T-helper 2 cell (primary cell): ENCODE measurements around the gene TMA16.
"Not testable (repeated sequence)": the region's sequence is repeated elsewhere in the genome, so short reads cannot be mapped to it uniquely, and the experiment has no call there.

ENCODE experiments used
- DNase-seq, 5 experiments: peaks; one replicate each; pipeline versions ENCODE4 v3.0.0 to v3.0.0-alpha.2; 2012 to 2022

The TMA16 gene

DNA sequence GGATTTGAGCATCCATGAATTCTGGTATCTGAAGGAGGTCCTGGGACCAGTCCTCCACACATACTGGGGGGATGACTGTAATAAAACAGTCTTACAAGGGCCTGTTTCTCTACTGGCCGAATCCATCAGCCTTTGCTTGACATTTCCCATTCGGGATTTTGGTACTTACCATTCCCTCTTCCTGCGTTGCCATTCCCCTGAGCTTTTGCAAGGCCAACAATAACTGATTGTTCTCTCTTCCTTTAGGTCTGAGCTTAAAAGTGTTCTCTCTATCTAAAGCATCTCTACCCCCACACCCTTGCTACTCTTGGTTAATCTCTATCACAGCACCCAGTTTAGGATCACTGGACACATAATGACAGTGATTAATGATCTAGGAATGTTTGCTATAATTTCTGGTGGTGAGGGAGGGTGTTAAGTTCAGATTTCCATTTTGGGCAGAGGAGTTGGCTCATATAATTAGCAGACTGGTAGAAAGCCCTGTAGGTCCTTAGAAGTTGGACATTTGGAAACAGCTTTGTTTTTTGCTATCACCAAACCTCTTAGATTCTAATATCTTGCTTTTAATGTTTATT lies 29.4 kb downstream of the TMA16 start:
- no peak for DNase-seq

DNA sequence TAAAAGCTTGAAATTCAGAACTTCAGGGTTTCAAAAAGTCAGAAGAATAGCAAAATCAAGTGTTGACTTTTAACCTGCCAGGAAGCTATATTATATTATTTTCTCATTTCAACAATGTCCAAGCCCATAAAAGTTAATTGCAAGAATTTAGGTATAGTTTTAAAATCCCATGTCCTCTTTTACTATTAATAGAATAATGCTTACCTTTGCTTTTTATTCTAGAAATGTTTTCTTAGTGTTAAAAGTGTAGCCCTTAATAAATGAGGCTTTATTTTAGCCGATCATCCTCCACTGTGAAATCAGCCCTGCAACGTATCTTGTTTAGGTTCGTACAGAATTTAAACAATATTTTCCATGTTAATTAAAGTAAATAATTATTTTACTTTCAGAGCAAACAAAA lies 31.5 kb downstream of the TMA16 start:
- DNase-seq = no peak

DNA sequence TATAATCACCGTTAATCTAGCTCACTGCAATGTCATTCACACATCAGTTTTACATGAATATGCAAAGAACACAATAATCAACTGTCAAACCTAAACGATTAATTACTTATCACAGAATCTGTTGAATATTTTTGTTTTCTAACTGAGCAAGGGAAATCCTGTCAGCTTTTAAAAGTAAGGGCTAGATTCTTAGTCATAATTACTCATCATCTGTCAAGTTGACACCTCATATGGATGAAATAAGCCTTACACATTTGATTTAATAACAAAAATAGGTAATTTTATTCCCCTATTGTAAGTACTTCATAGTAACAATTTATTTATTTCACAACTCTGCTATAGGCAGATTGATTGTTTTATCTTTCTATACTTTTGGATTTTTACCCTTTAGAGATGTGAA lies 32.7 kb downstream of the TMA16 start:
- no peak for DNase-seq

DNA sequence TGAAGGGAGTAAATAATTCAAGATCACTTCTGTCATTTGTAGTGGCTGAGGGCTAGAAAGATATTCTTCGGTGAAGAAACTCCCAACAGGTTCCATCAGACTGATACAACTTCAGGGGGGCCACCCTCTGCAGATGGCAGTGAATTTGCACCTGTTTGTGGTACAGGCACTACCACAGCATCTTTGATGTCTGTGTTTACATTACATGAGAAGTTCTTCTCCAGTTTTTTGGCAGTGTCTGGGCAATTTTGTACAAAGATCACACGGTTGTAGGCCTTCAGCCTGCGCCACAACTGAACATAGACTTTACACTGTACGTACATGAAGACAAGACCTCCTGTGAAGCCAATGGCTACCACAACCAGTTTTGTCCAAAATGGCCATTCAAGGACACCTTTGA lies 34.2 kb downstream of the TMA16 start:
- no peak for DNase-seq

DNA sequence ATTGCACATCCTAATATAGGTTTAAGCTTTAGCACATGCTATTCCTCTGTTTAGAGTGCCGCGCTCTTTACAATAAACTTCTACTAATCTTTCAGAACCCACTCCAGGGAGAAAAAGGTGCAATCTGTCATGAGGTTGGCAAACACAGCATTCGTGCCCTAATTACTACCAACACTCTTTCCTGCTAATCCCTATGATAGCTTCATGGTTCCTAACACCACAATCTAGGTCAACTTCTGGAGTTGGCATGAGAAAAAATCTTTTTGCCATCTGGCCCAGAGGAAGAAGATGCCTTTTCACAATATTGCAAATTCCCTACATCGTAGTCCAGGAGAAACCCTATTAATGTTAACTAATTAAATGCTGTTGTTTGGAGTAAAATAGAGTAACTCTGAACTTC lies 39.6 kb downstream of the TMA16 start:
- no peak for DNase-seq

DNA sequence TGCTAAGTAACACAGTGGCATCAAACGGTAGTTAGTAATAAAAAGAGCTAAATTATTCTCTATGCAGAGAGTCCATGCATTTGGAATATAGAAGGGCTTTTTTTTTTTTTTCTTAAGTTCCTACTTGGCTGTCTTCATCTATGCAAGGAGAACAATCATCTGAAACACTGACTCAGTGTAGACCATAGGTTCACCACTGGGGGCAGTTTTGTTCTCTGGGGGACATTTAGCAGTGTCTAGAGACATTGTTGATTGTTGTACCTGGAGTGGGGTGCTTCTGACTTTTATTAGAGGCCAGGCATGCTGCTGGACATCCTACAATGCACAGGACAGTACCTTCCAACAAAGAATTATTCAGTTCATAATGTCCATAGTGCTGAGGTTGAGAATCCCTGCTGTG lies 41.2 kb downstream of the TMA16 start:
- DNase-seq = no peak

DNA sequence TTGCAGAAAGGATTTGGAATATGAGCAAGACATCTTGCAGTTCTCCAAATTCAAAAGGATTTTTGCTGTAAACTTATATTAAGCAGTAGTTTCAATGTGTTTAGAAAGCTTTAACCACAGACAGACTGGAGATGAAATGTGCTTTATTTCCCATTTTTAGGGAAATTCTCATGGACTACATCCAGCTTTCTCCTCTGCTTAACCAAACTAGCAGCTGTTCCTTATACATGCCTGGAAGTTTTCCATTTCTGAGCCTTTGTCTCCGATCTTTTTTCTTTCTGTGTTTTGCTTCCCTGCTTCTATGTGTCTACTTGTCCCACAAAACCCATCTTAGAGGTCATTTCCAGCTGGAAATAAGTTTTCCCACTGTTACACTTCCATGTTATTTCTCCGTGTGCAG lies 41.6 kb downstream of the TMA16 start:
- no peak for DNase-seq

DNA sequence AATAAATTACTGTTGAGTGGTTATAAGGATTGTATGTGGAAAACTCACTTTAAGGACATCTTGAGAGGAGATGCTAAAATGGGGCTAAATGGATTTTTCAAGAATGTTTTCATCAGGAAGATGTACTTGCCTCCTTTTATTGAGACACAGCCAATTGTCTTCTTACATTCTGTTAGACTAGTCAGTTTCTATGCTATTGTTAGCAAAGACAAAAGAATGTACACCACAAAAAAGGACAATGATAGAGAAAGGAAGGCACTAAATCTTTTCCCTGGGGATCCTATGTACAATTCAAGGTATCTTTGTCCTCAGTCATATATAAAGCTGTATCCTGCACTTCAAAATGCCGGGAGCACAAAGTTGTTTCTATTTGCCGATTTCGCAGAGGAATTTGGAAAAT lies 42.6 kb downstream of the TMA16 start:
- no peak for DNase-seq

DNA sequence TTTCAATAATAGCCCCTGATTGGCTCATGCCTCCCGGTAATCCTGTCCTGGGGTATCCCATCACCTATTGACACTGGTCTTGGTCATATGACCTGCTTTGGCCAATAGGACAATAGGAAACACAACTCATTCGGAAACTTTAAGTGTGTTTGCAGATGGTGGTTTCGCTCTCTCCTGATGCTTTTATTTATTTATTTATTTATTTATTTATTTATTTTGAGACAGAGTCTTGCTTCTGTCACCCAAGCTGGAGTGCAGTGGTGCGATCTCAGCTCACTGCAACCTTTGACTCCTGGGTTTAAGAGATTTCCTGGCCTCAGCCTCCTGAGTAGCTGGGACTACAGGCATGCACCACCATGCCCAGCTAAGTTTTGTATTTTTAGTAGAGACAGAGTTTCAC lies 44.3 kb downstream of the TMA16 start:
- not testable (repeated sequence) for DNase-seq

DNA sequence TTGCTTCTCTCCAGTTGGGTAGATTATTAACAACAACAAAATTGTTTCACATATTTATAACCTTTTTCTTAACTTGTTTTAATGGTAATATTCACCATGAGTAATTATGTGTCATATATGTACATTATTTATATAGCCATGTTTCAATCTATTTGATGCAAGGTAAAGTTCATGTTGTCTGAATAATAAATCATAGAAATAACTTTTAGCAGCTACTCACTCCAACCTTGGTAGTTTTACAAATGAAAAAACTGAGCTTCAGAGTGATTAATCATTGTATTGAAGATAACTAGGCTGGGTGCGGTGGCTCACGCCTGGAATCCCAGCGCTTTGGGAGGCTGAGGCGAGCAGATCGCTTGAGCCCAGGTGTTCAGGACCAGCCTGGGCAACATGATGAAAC lies 46.0 kb downstream of the TMA16 start:
- DNase-seq = no peak

DNA sequence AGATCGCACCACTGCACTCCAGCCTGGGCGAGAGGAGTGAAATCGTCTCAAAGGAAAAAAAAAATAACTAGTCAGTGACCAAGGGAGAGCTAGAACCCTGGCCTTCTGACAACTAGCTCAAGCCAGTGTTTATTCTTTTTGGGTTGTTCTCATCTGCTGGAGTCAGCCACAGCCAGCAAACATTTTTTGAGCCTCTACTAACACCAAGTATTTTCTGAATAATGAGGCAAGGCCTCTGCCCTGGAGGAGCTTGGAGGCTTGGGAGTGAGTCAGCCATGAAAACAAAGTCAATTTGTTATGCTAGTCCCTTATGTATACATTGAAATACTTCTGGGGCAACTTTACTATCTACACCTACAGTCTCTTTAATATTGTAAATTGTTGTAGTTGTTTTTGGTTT lies 46.5 kb downstream of the TMA16 start:
- no peak for DNase-seq

DNA sequence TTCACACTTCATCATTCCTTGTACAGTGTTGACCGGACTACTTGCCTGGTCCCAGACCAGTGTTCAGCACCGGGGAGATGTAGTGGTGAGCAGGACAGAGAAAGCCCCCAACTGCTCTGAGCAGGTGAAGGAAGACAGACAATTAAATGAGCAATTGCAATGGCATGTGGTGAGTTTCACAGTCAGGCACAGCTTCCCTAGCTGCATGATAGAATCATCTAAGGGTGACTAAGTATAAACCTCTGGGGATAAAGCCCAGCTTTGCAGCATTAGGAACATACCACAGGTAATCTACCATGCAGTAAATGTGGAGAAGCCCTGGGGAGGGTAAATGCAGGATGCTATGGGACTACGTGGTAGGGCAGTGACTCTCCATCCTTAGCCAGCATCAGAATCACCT lies 47.8 kb downstream of the TMA16 start:
- no peak for DNase-seq

DNA sequence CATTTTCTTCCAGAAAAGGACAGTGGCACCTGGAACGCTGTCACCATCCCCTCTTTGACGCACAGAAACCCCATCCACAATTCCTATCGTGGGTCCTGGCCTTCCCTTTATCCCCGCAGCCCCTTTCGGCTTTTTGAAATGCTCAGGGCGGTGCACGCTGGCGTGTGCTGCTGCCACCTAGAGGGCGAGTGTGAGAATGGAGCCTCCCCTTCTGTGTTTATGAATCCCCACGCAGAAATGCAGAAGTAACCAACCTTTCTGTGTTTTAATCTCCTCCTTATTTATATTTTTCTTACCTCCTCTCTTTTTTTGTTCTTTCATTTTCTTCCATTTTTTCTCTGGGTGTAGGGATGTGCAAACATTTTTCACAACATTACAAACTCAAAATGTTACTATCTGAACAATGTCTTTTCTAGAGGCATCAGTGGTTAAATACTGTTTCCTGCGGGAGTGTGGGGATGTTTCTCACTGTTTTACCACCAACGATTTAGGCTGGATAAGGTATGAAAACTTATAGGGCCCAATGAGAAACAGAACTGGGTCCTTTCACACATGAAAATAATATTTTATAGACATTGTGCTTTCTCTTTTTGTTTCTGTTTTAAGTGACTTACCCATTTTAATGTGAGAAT lies 50.0 kb downstream of the TMA16 start:
- DNase-seq = peak; percentile 21 to 71 (median 37)

DNA sequence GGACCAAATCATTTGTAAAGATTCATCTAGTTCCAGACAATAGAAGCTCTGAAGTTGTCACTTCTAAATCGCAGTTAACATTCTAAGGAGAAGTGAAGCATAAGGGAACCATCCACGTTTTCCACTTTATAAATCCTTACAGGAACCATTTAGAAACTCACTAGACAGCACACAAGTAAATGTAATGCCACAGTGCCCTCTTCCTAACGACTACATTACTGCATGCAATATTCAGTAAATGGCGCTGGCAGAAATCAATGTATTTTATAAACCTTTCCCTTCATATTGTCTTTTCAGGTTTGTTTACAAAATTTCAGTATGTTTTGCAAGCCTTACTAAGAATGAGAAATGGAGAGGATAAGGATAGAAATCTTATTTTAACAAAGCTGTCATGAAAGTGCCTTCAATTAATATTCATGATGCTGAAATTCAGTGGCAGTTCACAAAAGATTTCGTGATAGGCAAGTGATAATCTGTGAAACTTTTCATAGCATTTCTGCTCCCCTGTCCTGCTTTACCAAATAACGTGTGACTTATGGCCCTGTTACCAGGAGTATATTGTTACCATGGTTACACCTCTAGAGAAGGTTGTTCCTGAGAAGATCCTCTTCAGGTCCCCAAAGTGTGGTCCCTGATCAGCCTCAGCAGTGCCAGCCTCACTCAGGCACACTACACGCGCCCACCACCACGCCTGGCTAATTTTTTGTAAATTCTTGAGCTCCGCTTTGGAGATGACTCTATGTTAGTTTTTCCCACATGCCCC lies 54.2 kb downstream of the TMA16 start:
- peak in 1 of 5 experiments; percentile 58 for DNase-seq

DNA sequence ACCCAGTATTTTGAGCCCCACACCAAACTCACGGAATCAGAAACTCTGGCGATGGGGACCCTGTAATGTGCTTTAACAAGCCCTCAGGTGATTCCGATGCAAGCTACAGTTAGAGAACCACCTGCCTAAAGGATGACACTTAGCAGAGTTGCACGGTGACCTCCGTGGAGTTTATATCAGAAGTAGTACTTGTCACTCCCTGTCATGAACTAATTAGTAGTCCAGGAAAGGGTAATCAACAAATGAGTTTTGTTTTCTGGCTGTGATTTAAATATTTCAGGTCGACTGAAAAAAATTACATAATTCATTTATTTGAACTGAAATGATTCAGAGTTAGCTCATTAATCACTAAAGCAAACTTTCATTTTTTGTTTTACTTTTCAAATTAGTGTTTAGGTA lies 56.4 kb downstream of the TMA16 start:
- no peak for DNase-seq

DNA sequence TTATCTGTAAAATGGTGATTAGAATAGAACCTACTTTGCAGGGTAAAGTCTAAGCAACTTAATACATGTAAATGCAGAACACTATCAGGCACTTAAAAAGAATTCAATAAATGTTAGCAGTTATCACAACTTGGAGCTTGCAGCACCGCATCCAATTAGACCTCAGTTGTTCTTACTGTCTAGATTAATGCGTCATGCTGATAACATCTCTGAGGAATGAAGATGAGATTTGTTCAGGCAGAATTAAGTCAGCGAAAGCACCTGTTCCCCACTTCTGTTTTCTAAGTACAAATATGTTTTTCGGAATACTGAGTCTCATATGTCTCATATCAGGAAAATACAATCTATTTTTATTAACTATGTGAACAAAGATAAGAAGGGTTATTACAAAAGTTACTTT lies 58.7 kb downstream of the TMA16 start:
- no peak for DNase-seq

DNA sequence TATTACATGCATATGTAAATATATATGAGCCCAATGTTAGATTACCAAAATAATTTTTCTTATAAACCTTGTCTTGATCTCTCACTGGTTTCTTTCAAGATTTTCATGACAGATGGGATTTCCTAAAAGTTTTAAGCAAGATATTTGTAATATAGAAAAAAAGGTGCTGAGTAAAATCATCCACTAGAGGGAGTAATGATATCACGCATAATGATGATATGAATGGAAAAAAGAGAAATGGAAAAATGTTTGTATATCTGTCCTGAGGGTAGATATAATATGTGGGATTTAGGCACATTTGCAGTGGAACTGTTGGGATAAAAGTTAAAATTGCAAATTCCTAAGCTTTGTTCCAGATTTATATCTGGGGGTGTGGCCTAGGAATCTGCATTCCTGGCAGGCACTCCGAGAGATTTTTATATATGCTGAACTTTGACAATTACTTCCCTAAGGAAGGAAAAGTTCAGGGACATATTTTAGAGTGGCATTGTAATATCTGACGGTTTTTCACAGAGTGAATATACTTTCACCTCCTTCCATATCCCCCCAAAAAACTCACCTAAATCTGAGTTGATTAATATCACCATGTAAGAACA lies 60.5 kb downstream of the TMA16 start:
- DNase-seq = peak in 1 of 5 experiments; percentile 26

DNA sequence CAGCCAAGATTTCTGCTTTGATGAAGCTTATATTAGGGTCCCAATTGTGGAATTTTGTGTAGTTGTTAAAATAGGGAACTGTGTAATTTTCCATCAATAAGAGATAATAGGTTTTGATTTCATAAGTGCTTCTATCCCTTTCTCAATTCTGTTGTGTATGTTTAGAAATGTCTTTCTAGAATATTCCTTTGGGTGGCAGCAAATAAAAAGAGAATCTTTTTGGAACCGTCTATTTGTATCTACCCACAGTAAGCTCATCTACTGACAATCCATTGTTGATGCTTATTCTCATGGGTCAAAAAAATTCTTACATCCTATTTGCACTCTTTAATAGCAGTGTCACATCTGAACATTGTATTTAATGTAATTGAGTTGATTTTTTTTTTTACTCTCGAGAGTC lies 61.7 kb downstream of the TMA16 start:
- no peak for DNase-seq

DNA sequence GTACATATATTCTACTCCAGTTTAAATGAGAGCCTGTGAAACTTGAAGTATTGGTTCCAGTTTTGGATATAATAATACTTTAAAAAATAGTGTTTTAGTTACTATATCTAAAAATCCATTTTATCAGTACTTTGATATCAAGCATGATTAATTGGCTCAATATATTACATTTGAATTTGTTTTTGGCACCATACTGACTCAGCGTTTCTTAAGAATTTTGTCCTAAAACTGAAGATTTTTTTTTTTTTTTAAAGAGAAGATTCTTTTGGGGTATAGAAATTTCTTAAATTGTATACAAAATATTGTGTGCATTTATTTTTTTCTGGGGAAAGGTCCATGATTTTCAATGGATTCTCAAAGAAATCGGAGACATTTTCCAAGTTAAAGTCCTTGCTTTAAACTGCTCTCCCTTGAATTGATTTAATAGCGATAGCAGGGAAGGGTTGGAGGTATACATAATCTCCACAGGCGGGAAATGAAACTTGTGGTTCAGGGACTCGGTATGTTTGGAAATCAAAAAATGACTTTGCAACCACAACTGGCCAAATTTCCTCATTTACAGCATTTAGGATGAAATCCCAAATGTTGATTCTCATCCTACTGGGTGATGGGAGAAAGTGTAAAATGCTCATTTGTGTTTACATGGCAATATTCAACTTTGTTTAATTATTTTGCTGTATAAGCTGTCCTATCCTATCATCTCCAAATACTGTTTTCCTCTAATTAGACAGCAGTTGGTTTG lies 62.3 kb downstream of the TMA16 start:
- no peak for DNase-seq

DNA sequence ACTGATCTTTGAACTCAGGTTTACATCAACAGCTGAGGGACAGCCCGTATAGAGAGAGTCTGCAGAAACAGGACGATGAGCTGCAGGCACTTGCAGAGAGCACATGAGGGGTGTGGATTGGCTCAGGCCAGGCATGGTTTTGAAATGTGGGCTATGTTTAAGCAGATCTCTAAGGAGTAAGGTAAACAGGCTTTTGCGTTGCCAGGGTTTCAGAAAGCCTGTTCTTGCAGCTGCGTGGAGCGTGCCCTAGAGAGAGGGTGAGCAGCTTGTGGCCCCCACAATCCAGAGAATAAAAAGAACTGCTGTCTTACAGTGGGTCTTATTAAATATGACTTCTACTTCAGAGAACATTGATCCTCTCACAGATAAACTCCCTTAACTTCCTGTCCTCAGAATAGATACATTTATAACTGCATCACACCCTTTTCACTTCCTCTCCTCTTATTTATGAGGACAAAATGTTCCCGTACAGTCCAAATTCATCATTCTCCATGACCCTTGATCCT lies 64.1 kb downstream of the TMA16 start:
- peak in 1 of 5 experiments; percentile 32 for DNase-seq

DNA sequence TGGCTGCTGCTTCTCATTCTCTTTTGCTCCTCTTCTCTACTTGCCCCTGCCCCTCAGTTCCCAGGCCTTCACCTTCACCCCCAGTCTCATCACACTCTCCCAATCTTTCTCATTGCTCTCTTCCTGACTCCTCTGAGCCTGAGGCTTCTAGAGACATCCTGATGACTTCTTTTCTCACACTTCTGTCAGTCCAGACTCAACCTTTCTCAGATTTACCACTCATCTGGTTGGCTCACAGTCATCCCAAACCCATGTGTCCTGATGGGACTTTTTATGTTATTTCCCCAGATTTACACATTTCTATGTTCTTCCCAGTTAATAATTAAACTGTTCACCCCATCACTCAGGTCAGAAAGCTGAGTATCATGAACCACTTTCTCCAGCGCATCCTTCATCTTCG lies 68.0 kb downstream of the TMA16 start:
- DNase-seq = no peak

DNA sequence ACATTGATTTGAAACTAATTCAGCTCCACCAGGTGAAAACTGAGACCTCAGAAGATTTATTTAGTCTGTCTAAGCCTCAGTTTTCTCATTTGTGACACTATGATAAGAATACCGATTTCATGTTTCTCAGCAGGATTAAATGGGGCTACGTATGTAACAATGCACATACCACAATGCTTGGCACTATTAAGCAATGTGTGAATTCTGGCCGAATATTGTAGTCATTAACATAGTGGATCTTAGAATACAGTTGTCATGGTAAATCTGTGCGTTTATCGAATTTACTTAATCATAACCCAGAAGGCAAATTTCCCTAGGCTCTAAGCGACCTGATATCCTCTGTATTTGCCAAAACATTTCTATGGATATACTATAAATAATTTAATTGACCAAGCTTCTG lies 69.1 kb downstream of the TMA16 start:
- no peak for DNase-seq

DNA sequence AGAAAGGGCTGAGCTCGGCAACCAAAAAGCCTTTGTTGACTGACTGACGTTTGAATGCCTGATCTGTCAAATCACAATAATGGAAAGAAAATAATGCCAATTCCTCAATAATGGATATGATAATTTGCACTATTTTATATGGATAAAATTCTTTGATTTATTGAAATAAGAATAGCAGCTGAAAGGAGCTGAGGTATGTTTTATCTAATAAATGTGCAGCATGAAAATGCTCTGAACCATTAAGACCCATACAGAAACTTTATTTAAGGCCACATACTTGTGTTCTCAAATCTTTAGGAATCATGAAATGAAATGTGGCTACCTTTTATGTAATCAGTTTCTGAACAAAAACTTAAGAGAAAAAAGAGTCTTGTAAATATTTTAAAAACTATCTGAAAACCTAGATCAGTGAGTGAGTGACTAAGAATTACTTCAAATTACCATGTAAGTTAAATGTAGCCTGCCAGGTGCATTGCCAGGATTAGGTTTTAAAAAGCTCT lies 69.8 kb downstream of the TMA16 start:
- DNase-seq = no peak
